RCC 7860 (cell line): ENCODE results near the gene PPP2R5D.
"Not testable (repeated sequence)": the region's sequence is repeated elsewhere in the genome, so short reads cannot be mapped to it uniquely, and the experiment has no call there.

Source experiments
- DNase-seq: peaks from one replicate; pipeline ENCODE4 v3.0.0-alpha.2; 2015; ENCODE audit warnings: low spot score
- FAIRE-seq: peaks from 2 replicates; lab custom pipeline; 2012; peaks lifted over from hg19 to GRCh38; lab: Jason Lieb, UNC

Gene PPP2R5D

DNA sequence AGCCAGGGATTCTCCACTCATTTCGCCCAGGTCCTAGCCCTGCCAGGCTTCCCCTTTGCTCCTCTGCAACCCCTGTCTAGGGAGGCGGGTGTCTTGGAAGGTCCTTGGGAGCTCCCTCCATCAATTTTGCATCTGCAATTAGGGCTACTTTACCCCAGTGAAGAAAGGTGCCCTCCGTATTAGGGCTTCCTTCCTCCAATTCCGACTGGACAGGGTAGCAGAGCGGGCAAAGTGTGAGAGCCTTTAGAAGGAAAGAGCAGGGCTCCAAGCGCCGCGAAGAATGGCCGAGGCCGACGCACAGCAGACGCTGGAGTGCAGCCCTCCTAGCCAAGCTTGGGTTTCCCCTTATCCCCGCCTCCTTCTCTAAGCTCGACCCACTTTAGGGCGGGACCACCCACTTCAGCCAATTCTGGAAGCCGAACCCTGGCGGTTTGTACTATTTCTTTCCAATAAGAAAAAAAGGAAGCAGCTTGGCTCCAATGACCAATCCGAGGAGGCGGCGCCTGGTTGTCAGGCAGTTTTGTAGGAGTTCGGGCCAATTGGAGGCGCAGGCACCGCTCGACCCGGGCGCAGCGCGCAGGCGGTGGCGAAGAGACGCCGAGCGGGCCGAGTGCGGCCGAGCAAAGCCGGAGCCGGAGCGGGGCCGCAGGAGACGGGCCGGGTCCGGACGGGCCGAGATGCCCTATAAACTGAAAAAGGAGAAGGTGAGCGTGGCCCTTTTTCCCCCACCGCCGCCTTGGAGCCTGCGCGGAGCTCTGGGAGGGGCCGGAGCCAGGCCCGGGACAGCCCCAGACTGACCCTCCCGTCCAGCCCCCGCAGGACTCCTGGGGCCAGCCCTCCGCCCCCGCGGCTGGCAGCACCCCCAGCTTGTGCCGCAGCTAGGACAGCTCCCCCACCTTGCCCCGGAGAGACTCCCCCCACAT is at the start of gene PPP2R5D:
Gene PPP2R5D, plus strand, starts transcription at position 570 of the 923 bp plus-strand sequence. Its CDS starts 108 bp downstream, at position 678.
- DNase-seq (peak; percentile 94), FAIRE-seq (peak; percentile 84)

DNA sequence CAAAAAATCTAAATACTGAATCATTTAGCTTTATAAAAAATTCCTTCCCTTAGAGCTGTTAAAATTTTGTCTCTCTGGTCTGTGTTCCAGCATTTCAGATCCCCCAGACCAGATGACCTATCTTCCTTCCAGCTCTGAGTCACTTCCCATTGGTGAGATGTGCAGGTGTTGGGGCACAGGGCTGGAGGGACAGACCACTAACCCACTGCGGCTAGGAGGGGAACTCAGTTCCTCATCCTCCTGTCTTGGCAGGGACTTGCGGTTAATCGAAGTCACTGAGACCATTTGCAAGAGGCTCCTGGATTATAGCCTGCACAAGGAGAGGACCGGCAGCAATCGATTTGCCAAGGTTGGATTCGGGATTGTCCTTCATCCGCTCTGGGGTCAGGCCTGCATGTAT is 49.0 kb upstream of the PPP2R5D start:
- no peak for FAIRE-seq
- DNase-seq: no peak

DNA sequence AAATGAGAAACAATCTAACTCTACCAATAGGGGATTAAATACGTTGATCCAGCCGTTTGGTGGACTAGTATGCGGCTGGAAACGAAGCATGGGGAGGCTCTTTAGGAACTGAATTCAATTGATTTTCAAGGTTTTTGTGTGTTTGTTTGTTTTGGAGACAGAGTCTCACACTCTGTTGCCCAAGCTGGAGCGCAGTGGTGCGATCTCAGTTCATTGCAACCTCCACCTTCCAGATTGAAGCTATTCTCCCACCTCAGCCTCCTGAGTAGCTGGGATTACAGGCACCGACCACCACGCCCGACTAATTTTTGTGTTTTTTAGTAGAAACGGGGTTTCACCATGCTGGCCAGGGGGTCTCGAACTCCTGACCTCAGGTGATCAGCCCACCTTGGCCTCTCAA is 48.0 kb upstream of the PPP2R5D start:
- DNase-seq (no peak), FAIRE-seq (no peak)

DNA sequence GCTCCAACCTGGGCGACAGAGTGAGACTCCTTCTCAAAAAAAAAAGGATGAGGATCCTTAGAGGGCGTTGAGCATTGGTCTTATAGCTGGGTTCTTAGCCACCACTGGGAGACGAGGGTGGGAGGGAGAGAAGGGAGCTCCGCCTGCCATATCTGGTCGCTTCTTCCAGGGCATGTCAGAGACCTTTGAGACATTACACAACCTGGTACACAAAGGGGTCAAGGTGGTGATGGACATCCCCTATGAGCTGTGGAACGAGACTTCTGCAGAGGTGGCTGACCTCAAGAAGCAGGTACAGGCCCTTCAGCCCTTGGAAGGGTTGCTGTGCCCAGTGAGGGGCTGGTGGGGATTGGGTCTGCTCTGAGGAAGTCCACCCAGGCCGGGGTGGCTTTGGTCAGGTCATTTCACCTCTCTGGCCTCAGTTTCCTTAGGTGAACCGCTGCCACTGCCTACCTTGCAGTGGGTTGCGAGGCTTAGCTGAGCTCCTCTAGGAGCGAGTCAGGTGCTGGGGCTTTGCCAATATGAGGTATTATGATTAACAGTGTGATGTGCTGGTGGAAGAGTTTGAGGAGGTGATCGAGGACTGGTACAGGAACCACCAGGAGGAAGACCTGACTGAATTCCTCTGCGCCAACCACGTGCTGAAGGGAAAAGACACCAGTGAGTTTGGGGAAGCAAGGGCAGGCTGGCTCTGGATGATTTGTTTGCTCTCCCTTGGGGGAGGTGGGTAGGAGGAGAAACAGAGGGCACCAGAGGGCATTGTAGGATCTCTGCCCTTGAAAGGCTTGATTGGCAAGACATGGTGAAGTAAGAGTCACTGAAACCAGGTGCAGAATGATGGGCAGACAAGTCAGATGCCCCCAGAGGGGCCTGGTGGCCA is 46.6 kb upstream of the PPP2R5D start:
- no peak for FAIRE-seq
- no peak for DNase-seq

DNA sequence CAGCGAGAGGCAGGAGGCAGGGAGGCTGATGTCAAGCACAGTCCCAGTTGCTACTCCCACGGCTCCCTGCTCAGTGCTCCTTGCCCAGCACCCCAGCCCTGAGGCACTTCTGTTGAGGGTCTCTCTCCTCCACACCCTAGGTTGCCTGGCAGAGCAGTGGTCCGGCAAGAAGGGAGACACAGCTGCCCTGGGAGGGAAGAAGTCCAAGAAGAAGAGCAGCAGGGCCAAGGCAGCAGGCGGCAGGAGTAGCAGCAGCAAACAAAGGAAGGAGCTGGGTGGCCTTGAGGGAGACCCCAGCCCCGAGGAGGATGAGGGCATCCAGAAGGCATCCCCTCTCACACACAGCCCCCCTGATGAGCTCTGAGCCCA is 46.0 kb upstream of the PPP2R5D start:
- DNase-seq (no peak), FAIRE-seq (no peak)

DNA sequence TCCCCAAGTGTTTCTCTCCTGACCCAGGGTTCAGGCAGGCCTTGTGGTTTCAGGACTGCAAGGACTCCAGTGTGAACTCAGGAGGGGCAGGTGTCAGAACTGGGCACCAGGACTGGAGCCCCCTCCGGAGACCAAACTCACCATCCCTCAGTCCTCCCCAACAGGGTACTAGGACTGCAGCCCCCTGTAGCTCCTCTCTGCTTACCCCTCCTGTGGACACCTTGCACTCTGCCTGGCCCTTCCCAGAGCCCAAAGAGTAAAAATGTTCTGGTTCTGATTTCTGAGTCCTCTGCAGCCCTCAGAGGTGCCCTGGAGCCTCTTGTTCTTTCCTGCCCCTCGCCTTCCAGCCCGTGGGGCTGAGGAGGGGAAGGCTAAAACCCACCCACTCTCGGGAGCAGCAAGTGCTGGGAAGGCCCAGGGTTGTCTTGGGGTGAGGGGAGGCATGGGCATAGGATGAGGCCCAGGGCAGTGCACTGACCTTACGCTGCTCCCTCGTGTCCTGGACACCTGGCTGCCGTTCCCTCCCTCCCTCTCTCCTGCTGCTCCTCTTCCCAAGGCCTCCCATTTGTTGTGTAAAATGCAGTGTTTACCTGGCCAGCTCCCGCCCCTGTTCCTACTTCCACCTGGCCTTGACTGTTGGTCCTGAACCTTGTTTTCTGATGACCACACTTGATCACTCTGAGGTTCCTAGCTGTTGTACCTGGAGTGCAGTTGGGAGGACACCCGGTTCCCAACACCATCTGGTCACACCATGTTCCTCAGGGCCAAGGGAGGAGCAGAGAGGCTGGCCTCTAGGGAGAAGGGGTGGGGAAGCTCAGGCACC is 45.2 kb upstream of the PPP2R5D start:
- DNase-seq (no peak), FAIRE-seq (no peak)

DNA sequence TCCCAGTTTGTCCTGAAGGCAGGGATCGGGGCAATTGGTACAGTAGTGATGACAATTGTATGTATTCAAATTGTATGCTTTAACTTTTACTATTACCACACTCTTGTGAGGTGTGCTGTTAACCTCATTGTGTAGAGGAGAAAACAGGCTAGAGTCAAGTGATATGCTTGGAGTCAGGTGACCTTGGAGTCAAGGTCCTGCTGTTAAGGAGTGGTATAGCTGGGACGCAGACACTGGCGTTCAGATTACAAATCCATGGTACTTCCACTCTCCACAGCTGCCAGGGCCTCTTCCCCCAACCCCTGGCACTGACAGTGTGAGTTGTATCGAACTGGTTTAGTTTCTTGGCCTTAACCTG is 44.6 kb upstream of the PPP2R5D start:
- FAIRE-seq: no peak
- no peak for DNase-seq

DNA sequence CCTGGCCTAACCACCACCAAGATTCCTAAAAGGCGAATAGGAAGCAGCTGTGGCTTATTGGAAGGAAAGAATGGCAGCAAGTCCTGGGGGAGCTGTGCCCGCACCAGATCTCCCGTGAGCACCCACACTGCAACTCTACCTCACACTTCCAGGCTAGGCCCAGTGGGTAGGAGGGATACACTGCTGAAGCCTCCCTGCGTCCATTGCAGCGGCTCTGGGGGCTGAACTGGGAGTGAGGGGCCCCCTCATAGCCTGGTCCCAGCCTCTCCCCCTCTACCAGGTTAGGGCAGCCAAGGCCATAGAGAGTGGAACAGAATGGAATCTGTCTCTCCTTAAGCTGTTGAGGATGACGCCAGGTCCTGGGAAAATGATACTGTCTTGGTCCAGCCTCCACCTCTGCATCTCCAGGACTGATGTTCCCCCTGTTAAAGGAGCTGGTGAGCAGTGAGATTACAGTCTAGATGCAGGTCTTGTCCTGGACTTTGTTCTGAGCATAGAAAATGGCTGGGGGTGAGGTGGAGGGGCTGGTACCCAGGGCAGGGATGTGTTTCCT is 43.8 kb upstream of the PPP2R5D start:
- no peak for FAIRE-seq
- DNase-seq: no peak

DNA sequence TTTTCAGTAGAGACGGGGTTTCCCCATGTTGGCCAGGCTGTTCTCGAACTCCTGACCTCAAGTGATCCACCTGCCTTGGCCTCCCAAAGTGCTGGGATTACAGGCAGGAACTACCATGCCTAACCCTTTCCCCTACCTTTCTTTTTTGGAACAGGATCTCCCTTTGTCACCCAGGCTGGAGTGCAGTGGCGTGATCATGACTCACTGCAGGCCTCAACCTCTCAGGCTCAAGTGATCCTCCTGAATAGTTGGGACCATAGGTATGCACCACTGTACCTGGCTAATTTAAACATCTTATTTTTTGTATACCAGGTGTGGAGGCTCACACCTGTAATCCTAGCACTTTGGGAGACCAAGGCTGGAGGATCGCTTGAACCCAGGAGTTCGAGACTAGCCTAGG is 43.0 kb upstream of the PPP2R5D start:
- not testable (repeated sequence) for FAIRE-seq, DNase-seq

DNA sequence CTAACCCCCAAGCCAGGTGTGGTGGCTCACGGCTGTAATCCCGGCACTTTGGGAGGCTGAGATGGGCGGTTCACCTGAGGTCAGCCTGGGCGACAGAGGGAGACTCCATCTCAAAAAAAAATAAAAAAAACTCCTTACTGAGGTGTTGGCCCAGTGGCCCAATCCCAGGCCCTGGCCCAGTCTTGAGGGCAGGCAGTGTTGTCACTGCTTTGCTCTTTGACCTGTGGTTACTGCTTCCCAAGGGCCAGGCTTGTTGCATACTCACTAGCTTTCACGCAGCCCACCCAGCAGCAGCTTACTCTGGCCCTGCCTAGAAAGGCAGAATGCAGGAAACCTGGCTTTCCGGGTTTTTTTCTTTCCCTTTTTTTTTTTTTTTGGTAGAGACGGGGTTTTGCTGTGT is 41.9 kb upstream of the PPP2R5D start:
- no peak for DNase-seq
- no peak for FAIRE-seq

DNA sequence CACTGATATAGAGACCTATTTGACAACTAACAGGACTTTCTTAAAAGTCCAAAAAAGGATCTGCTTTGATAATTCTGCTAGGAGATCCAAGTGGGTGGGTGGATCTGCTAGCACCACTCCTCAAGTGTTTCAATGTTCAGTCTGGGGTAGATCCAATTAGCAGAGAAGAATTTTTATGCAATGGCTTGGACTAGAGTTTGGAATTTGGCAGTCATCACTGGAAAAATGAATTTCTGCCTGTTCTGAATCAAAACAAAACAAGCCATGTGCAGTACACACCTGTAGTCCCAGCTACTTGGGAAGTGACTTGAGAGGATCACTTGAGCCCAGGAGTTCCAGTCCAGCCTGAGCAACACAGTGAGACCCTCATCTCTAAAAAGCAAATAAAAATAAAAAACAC is 36.4 kb upstream of the PPP2R5D start:
- FAIRE-seq (no peak), DNase-seq (no peak)

DNA sequence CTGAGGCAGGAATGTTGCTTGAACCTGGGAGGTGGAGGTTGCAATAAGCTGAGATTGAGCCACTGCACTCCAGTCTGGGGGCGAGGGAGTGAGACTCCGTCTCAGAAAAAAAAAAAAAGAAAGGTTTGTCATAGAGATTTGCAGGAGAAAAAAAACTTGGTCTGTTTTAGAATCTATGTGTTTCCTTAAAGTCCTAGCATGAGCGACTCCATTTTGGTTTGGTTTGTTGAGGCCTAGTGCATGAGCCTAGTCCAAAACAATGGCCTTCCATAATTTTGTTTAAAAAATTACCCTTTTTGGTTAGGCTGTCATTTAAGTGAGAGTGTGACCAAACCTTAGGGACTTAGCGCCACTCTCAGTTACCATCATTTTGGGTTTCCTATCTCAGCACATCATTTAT is 32.0 kb upstream of the PPP2R5D start:
- no peak for FAIRE-seq
- no peak for DNase-seq

DNA sequence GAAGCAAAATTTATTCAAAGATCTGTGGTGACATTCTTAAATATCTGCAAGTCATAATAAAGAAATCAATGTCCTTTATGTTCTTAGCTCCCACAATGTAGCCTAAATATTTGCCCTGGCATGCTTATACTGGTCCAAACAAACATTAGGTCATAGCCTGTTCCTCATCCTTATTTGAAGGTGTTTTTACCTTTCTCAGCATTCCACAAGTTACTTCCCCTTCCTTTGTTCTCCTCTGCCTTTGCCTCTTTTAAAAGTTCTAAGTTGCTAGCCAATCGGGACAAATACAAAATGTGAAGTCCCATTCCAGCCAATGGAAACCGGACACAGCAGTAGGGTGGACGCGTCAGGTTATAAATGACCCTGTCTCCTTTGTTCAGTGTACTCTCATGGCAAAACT is 30.0 kb upstream of the PPP2R5D start:
- not testable (repeated sequence) for FAIRE-seq

DNA sequence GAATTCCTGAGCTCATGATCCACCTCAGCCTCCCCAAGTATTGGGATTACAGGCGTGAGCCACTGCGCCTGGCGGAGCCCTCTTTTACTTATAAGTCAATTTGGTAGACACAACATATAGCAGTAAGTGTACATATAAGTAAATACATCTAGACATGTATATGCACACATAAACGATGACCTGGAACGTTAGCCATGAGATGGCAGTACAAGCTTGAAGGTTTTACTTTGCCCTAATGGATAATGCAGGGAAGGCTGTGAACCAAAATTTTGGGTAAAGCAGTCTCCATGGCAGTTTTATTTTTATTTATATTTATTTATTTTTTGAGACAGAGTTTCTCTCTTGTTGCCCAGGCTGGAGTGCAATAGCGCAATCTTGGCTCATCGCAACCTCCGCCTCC is 26.2 kb upstream of the PPP2R5D start:
- FAIRE-seq (no peak), DNase-seq (no peak)

More for the DNA sequence above, 30.0 kb upstream of the PPP2R5D start:
- not testable (repeated sequence) for DNase-seq

DNA sequence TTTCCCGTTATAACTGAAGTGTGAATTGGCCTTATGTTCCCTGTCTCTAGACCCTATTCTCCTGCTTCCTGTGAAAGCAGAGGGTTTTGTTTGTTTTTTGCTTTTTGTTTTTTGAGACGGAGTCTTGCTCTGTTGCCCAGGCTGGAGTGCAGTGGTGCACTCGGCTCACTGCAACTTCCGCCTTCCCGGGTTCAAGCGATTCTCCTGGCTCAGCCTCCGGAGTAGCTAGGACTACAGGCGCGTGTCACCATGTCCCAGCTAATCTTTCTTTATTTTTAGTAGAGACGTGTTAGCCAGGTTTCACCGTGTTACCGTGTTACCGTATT is 24.5 kb upstream of the PPP2R5D start:
- DNase-seq (no peak), FAIRE-seq (no peak)

DNA sequence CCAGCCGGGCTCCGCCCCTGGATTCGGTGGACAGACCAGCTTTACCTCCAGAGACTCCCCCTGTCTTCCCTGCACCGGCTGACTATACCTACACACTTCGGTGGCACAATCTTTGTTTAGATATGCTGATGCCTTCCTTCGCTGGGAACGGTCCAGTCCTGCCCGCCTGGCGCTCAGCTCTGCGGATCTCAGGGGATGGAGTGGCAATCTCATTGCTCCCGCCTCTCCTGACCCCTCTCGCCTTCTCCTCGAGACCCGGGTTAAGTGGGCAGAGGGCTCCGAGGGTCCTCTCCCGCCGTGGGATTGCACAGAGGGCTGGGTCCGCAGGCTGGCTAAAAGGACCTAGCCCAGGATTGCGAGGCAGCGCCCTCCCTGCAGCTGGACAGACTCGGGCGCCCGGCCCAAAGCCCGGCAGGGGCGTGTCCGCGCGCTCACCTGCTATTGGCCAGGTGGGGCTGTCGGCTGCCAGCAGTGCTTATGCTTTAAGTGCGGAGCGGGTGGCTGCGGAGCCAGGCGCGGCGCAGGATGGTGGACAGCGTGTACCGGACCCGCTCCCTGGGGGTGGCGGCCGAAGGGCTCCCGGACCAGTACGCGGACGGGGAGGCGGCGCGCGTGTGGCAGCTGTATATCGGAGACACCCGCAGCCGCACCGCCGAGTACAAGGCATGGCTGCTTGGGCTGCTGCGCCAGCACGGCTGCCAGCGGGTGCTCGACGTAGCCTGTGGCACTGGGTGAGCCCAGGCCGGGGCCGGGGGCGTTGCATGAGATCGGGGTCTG is 23.9 kb upstream of the PPP2R5D start, which contains the start of gene GNMT:
Gene GNMT, plus strand, starts transcription at position 512 of the 777 bp plus-strand sequence. Its CDS starts 14 bp downstream, at position 526.
- DNase-seq (no peak), FAIRE-seq (no peak)

DNA sequence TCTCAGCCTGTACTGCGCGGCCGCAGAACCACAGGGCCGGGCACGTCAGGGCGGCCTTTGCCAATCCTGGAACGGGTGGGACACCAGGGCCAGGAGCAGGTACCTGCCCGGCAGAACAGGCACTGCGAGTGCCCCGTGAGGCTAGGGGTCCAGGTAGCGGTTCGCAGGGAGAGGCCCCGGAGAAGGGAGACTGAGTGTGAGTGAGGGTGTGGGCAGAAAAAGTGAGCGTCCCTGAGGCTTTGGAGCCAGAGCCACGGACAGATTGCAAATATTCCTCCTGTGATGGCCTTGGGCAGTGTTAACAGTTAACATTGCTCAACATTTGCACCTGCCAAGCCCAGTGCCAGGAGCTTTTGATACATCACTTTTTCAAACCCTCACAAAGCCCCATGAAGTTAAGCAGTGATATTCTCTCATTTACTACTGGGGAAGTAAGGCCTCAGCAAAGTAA is 23.3 kb upstream of the PPP2R5D start:
- FAIRE-seq (no peak), DNase-seq (no peak)

DNA sequence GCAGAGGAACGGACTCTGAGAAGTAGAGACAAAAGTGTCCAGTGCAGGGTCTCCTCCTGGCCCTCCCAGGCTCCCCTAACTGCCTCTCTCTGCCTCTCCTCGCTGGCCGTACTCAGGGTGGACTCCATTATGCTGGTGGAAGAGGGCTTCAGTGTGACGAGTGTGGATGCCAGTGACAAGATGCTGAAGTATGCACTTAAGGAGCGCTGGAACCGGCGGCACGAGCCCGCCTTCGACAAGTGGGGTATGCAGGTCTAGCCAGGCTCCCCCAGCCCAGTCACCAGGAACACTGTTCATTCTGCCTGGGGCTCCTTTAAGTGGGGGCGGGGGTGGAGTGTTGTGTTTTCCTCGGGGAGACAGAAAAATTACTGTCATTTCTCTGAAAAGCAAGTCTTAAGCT is 22.3 kb upstream of the PPP2R5D start:
- FAIRE-seq: no peak
- no peak for DNase-seq

DNA sequence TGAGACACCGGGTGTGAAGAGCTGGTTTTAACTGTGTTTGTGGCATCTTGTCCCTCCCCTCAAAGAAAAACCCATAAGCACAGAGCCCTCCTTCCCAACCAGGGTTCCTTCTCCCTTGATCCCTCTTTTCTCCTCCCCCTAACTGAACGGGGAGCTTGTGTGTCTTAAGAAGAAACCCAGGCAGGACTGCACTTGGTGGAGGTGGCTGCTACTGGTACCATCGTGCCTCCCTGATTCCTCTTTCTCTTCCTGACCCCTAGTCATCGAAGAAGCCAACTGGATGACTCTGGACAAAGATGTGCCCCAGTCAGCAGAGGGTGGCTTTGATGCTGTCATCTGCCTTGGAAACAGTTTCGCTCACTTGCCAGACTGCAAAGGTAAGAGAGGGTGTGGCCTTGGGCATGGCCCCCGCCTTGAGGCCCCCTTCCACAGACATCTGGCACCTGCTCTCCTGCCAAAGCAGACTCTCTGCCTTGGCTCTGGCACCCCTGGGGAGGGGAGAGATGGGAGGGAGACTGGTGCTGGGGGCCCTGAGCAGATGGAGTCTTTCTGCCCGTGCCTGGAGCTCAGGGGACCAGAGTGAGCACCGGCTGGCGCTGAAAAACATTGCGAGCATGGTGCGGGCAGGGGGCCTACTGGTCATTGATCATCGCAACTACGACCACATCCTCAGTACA is 21.7 kb upstream of the PPP2R5D start:
- FAIRE-seq: no peak
- DNase-seq: no peak
